Upper lobe of left lung (tissue), 6 donors: ENCODE results near the gene OR2AG2. TPM values are rescaled to one million over a fixed set of nuclear protein-coding genes. Genes with fewer than 3 reads are reported as not detected.
A peak's percentile ranks its signal among the peaks of the same experiment; 100 is the strongest.

Experiments used
- ATAC-seq, 2 donors: fragments of 200-7000 bp; cut with Tn5 transposase; one replicate each; pipeline ENCODE4 v1.9.1; 2022; ENCODE audit warnings: mild to moderate bottlenecking in 2 of 2, moderate library complexity in 2 of 2; ENCODE audit not compliant: low FRiP score in 2 of 2
- DNase-seq, 2 donors: peaks; one replicate each; pipeline ENCODE4 v3.0.0-alpha.2; 2019 to 2020
- H3K27ac ChIP-seq, 4 donors: fragments of 200-600 bp; sonication (generic); one replicate each; pipeline ENCODE4 v1.5.1; 2016 to 2019
- H3K27me3 ChIP-seq, 4 donors: fragments of 200-600 bp; sonication (generic); one replicate each; pipeline ENCODE4 v1.5.1; 2017 to 2019
- H3K36me3 ChIP-seq, 4 donors: fragments of 200-600 bp; sonication (generic); one replicate each; pipeline ENCODE4 v1.5.1; 2016 to 2019
- H3K4me1 ChIP-seq, 4 donors: fragments of 200-600 bp; sonication (generic); one replicate each; pipeline ENCODE4 v1.5.1; 2018 to 2019
- H3K4me3 ChIP-seq, 4 donors: fragments of 200-600 bp; sonication (generic); one replicate each; pipeline ENCODE4 v1.5.1; 2017 to 2019; ENCODE audit warnings: mild to moderate bottlenecking in 2 of 4, moderate library complexity in 1 of 4
- H3K9me3 ChIP-seq, 4 donors: fragments of 200-600 bp; sonication (generic); one replicate each; pipeline ENCODE4 v1.5.1; 2018 to 2019
- CTCF ChIP-seq, 6 experiments: fragments of 450-650 bp in 4 of 6; fragments of 200-600 bp in 2 of 6; sonication (generic) in 2 of 6; IDR thresholded peaks; one replicate each; pipeline ENCODE4 v1.5.1; 2016 to 2019; ENCODE audit warnings: antibody characterized with exemption in 6 of 6
- EP300 ChIP-seq, 4 donors: sonication (generic); formaldehyde crosslinking; IDR thresholded peaks; one replicate each; pipeline ENCODE4 v1.5.1; 2017; ENCODE audit warnings: antibody characterized with exemption in 4 of 4, control low read depth in 2 of 4
- POLR2A ChIP-seq, 4 donors: fragments of 450-650 bp; IDR thresholded peaks; one replicate each; pipeline ENCODE4 v1.5.1; 2016 to 2017; ENCODE audit warnings: antibody characterized with exemption in 4 of 4, mild to moderate bottlenecking in 2 of 4
- POLR2AphosphoS5 ChIP-seq, 2 donors: sonication (generic); formaldehyde crosslinking; IDR thresholded peaks; one replicate each; pipeline ENCODE4 v1.5.1; 2017; ENCODE audit warnings: antibody characterized with exemption in 2 of 2
- WGBS, 2 donors: methylation state at CpG; one replicate each; pipeline ENCODE4 v1.1.5; 2017 to 2018; 5-methylcytosine and 5-hydroxymethylcytosine counted together
- total RNA-seq, 6 donors: library from RNA; depleted of rRNA in 4 of 6; stranded (reverse); fragments of >200 nt in 4 of 6; gene quantifications; one replicate each; pipeline versions ENCODE4 v1.1.0 to v1.2.1, GENCODE V29; 2016 to 2021
- donor health status: DM: no; HTN: no; CAD: no; lungs with moderate emphysema.
- donor health status: DM: no; HTN: yes; CAD: no; lungs with severe emphysema.

OR2AG2 gene
- total RNA-seq, 6 donors from 2014 or later, result 0.13 to 0.59 (median 0.15) TPM; not detected in 3

GRCh38 chr11:6755303-6755952, 16.3 kb downstream of the OR2AG2 start:
- peak in 1 of 2 donors; percentile 71 for ATAC-seq
- DNase-seq, result no peak
- H3K27me3 ChIP-seq, result no peaks in the 10 kb centered on the region
- WGBS, 2 donors, result 11 to 13% methylated on average over 5 of the region's 5 CpGs
- H3K9me3 ChIP-seq, result no peaks in the 10 kb centered on the region
- no peak for TF ChIP-seq POLR2AphosphoS5 (IDR thresholded peaks at IDR 0.05)
- no peak for TF ChIP-seq EP300 (IDR thresholded peaks at IDR 0.05)
- TF ChIP-seq CTCF (IDR thresholded peaks at IDR 0.05), result peak; percentile 61 to 77 (median 68)
- no peak for TF ChIP-seq POLR2A (IDR thresholded peaks at IDR 0.05)
- no peak overlapping the region for H3K27ac ChIP-seq
- no peaks in the 10 kb centered on the region for H3K4me1 ChIP-seq
- H3K36me3 ChIP-seq, result no peaks in the 10 kb centered on the region
- no peak overlapping the region for H3K4me3 ChIP-seq

- no peak overlapping the region for H3K4me3 ChIP-seq
- DNase-seq, result no peak
- no peaks in the 10 kb centered on the region for H3K9me3 ChIP-seq
- 55 to 66% methylated on average over 3 of the region's 3 CpGs for WGBS, 2 donors
- H3K36me3 ChIP-seq, result no peaks in the 10 kb centered on the region
- peak overlapping the region; percentile 69 to 84 (median 78) for H3K27ac ChIP-seq
- H3K4me1 ChIP-seq, result peaks cover 0 to 9% (median 2%) of the 10 kb centered on the region in 4 donors
- TF ChIP-seq POLR2AphosphoS5 (IDR thresholded peaks at IDR 0.05) (no peak), EP300 (IDR thresholded peaks at IDR 0.05) (no peak), CTCF (IDR thresholded peaks at IDR 0.05) (no peak), POLR2A (IDR thresholded peaks at IDR 0.05) (no peak)
- no peaks in the 10 kb centered on the region for H3K27me3 ChIP-seq
- no peak for ATAC-seq
These were observed 24.6 kb downstream of the OR2AG2 start for GRCh38 chr11:6747097-6747668.

- ATAC-seq (peak in 1 of 2 donors; percentile 6), DNase-seq (no peak)
- Histone ChIP-seq H3K9me3 (no peaks in the 10 kb centered on the region), H3K27me3 (no peaks in the 10 kb centered on the region), H3K4me3 (peak overlapping the region in 3 of 4 donors; percentile 28 to 41 (median 40)), H3K36me3 (no peaks in the 10 kb centered on the region), H3K4me1 (peaks cover 0 to 9% (median 2%) of the 10 kb centered on the region in 4 donors), H3K27ac (peak overlapping the region; percentile 69 to 84 (median 78))
- TF ChIP-seq POLR2AphosphoS5 (IDR thresholded peaks at IDR 0.05) (peak in 1 of 2 donors; percentile 2), EP300 (IDR thresholded peaks at IDR 0.05) (peak in 1 of 4 donors; percentile 32), CTCF (IDR thresholded peaks at IDR 0.05) (no peak), POLR2A (IDR thresholded peaks at IDR 0.05) (no peak)
- WGBS, 2 donors, result 41% methylated on average over 1 of the region's 1 CpG
These were observed 25.1 kb downstream of the OR2AG2 start for GRCh38 chr11:6746626-6747025.

GRCh38 chr11:6746086-6746618, 25.6 kb downstream of the OR2AG2 start:
- DNase-seq (peak in 1 of 2 donors; percentile 44), ATAC-seq (peak in 1 of 2 donors; percentile 57)
- H3K9me3 ChIP-seq, result no peaks in the 10 kb centered on the region
- no peaks in the 10 kb centered on the region for H3K27me3 ChIP-seq
- TF ChIP-seq POLR2A (IDR thresholded peaks at IDR 0.05), result peak in 2 of 4 donors; percentile 24 to 72
- TF ChIP-seq POLR2AphosphoS5 (IDR thresholded peaks at IDR 0.05), result peak; percentile 21 to 78
- TF ChIP-seq CTCF (IDR thresholded peaks at IDR 0.05), result no peak
- peak in 1 of 4 donors; percentile 47 for TF ChIP-seq EP300 (IDR thresholded peaks at IDR 0.05)
- WGBS, 2 donors, result 21 to 29% methylated on average over 5 of the region's 5 CpGs
- H3K27ac ChIP-seq, result peak overlapping the region; percentile 69 to 84 (median 78)
- H3K36me3 ChIP-seq, result no peaks in the 10 kb centered on the region
- peak overlapping the region in 3 of 4 donors; percentile 28 to 41 (median 40) for H3K4me3 ChIP-seq
- peaks cover 0 to 9% (median 2%) of the 10 kb centered on the region in 4 donors for H3K4me1 ChIP-seq
